Endothelial cell (in vitro differentiated cells): ENCODE measurements around the gene PLEKHH1. TPM values are rescaled to one million over a fixed set of nuclear protein-coding genes. Genes with fewer than 3 reads are reported as not detected.

Experiments
- DNase-seq: peaks from one replicate; pipeline ENCODE4 v3.0.0; 2021; ENCODE audit warnings: low spot score
- H3K27ac Mint-ChIP-seq: one replicate; pipeline ENCODE4 v1.8.0; 2021; ENCODE audit warnings: mixed read lengths, inconsistent platforms; ENCODE audit not compliant: unreplicated experiment
- H3K27me3 Mint-ChIP-seq: one replicate; pipeline ENCODE4 v1.8.0; 2021; ENCODE audit warnings: mild to moderate bottlenecking, moderate library complexity, mixed read lengths, inconsistent platforms; ENCODE audit not compliant: unreplicated experiment
- H3K36me3 Mint-ChIP-seq: one replicate; pipeline ENCODE4 v1.8.0; 2021; ENCODE audit warnings: mild to moderate bottlenecking, low read depth, mixed read lengths, inconsistent platforms; ENCODE audit not compliant: unreplicated experiment
- H3K4me1 Mint-ChIP-seq: one replicate; pipeline ENCODE4 v1.8.0; 2021; ENCODE audit warnings: mild to moderate bottlenecking, mixed read lengths, inconsistent platforms; ENCODE audit not compliant: unreplicated experiment
- H3K4me3 Mint-ChIP-seq: one replicate; pipeline ENCODE4 v1.8.0; 2021; ENCODE audit warnings: mild to moderate bottlenecking, mixed read lengths, inconsistent platforms; ENCODE audit not compliant: unreplicated experiment
- H3K9me3 Mint-ChIP-seq: one replicate; pipeline ENCODE4 v1.8.0; 2021; ENCODE audit warnings: mixed read lengths, inconsistent platforms; ENCODE audit not compliant: unreplicated experiment
- total RNA-seq: library from RNA; stranded (reverse); fragmentation: NEBNext Ultra II Directional; extraction: Animal tissue kit (Norgen Biotek cat#: 25700); gene quantifications from one replicate; pipeline ENCODE4 v1.2.1, GENCODE V29; 2021; ENCODE audit not compliant: unreplicated experiment
- TF ChIP-seq, protein P1 (sequence below): fragments of 200-600 bp; sonication (generic); IDR thresholded peaks from one replicate; pipeline ENCODE4 v1.5.0; 2021; ENCODE audit warnings: antibody characterized with exemption; ENCODE audit not compliant: unreplicated experiment

PLEKHH1 gene
- total RNA-seq, 1 donor from 2014 or later = 9.5 TPM

DNA sequence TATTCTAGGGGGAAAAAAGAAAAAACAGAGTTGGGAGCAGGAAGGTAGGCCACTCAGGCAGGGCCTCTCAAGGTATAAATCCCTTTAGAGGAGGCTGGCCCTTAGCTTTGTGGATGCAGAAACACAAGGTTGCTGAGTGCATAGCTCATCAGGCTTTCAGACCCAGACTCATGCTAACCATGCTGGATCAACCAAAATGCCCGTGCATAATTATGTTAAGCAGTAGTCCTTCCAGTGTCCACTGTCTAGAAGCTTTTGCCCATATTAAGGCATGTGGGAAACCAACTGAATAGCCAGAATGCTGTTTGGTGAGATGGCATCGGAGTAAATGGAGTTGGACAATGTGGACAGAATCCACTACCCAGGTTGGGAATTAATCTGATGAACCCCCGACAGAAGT, 105.6 kb downstream of the PLEKHH1 start:
- no peaks in the 10 kb centered on the region for H3K9me3 Mint-ChIP-seq
- no peak overlapping the region for H3K4me3 Mint-ChIP-seq
- H3K27ac Mint-ChIP-seq = no peak overlapping the region
- TF ChIP-seq, protein P1, sequence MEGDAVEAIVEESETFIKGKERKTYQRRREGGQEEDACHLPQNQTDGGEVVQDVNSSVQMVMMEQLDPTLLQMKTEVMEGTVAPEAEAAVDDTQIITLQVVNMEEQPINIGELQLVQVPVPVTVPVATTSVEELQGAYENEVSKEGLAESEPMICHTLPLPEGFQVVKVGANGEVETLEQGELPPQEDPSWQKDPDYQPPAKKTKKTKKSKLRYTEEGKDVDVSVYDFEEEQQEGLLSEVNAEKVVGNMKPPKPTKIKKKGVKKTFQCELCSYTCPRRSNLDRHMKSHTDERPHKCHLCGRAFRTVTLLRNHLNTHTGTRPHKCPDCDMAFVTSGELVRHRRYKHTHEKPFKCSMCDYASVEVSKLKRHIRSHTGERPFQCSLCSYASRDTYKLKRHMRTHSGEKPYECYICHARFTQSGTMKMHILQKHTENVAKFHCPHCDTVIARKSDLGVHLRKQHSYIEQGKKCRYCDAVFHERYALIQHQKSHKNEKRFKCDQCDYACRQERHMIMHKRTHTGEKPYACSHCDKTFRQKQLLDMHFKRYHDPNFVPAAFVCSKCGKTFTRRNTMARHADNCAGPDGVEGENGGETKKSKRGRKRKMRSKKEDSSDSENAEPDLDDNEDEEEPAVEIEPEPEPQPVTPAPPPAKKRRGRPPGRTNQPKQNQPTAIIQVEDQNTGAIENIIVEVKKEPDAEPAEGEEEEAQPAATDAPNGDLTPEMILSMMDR = no peak
- no peaks in the 10 kb centered on the region for H3K27me3 Mint-ChIP-seq
- DNase-seq = no peak
- no peaks in the 10 kb centered on the region for H3K36me3 Mint-ChIP-seq
- no peaks in the 10 kb centered on the region for H3K4me1 Mint-ChIP-seq

Other genes starting within 250 kb of the PLEKHH1 start
- 55.5 TPM for gene ATP6V1D, start 173.5 kb upstream of the PLEKHH1 start, total RNA-seq
- gene EIF2S1, start 173.0 kb upstream of the PLEKHH1 start, total RNA-seq = 74.2 TPM
- 0.62 TPM for gene PLEK2, start 121.1 kb upstream of the PLEKHH1 start, total RNA-seq
- gene TMEM229B, start 44.6 kb upstream of the PLEKHH1 start, total RNA-seq = 0.08 TPM
- gene PIGH, start 67.0 kb downstream of the PLEKHH1 start, total RNA-seq = 7.8 TPM
- gene ARG2, start 86.6 kb downstream of the PLEKHH1 start, total RNA-seq = 18.6 TPM
- 87.9 TPM for gene VTI1B, start 141.3 kb downstream of the PLEKHH1 start, total RNA-seq
- gene RDH11, start 162.5 kb downstream of the PLEKHH1 start, total RNA-seq = 50.2 TPM
- gene RDH12, start 168.6 kb downstream of the PLEKHH1 start, total RNA-seq = 0.44 TPM